HEK293 (cell line): ENCODE data around the gene CAPN13.

Source experiments
- CTCF ChIA-PET: fragments of 350-600 bp; formaldehyde crosslinking; extraction: SDS; loops from one replicate; lab custom pipeline; 2021; ENCODE audit warnings: antibody characterized with exemption; lab: Yijun Ruan, JAX
- POLR2A ChIA-PET: fragments of 300-600 bp; formaldehyde crosslinking; extraction: SDS; loops from one replicate; lab custom pipeline; 2020; ENCODE audit warnings: antibody characterized with exemption, inconsistent platforms; lab: Yijun Ruan, JAX
- H3K27ac ChIP-seq: fragments of 200-500 bp; sonication (Bioruptor generic); 2 replicates; pipeline ENCODE4 v1.5.1; 2014; ENCODE audit warnings: low read depth, low read length, control low read depth, inconsistent platforms; ENCODE audit errors: extremely low read depth
- H3K36me3 ChIP-seq, 2 experiments: fragments of 200-500 bp in 1 of 2; sonication (Bioruptor generic) in 1 of 2; 1 replicate in 1 of 2; 2 replicates in 1 of 2; pipeline ENCODE4 v1.5.1; 2014 to 2017; ENCODE audit warnings: inconsistent platforms in 2 of 2, low read length in 2 of 2; ENCODE audit not compliant: control insufficient read depth in 2 of 2, insufficient read depth in 1 of 2
- H3K4me1 ChIP-seq: fragments of 200-500 bp; sonication (Bioruptor generic); 2 replicates; pipeline ENCODE4 v1.5.1; 2014; ENCODE audit warnings: mild to moderate bottlenecking, low read length, inconsistent platforms; ENCODE audit not compliant: control insufficient read depth, insufficient read depth
- H3K4me3 ChIP-seq: 2 replicates; pipeline ENCODE4 v1.5.1; 2011; ENCODE audit warnings: low read depth, mild to moderate bottlenecking, control low read depth, low read length, moderate library complexity
- H3K9me3 ChIP-seq: fragments of 200-500 bp; sonication (Bioruptor generic); 2 replicates; pipeline ENCODE4 v1.5.1; 2014; ENCODE audit warnings: low read depth, low read length, inconsistent platforms; ENCODE audit not compliant: control insufficient read depth, insufficient read depth
- HOXA7 ChIP-seq: sonication (generic); formaldehyde crosslinking; IDR thresholded peaks from 2 replicates; pipeline ENCODE4 v1.8.1; 2022; ENCODE audit warnings: missing genetic modification reagents, borderline replicate concordance
- HOXC10 ChIP-seq: sonication (generic); formaldehyde crosslinking; IDR thresholded peaks from 2 replicates; pipeline ENCODE4 v1.8.1; 2023; ENCODE audit warnings: mild to moderate bottlenecking, missing genetic modification reagents
- HOXD13 ChIP-seq: sonication (generic); formaldehyde crosslinking; IDR thresholded peaks from 2 replicates; pipeline ENCODE4 v1.8.0; 2022; ENCODE audit warnings: missing genetic modification reagents, borderline replicate concordance
- MYNN ChIP-seq: fragments of 450-650 bp; formaldehyde crosslinking; IDR thresholded peaks from 2 replicates; pipeline ENCODE4 v1.5.1; 2016; ENCODE audit warnings: missing biosample characterization, missing genetic modification characterization, borderline replicate concordance
- SALL2 ChIP-seq: fragments of 450-650 bp; formaldehyde crosslinking; IDR thresholded peaks from 2 replicates; pipeline ENCODE4 v1.5.0; 2017; ENCODE audit warnings: missing biosample characterization, mild to moderate bottlenecking, missing genetic modification characterization, borderline replicate concordance
- SP7 ChIP-seq: fragments of 450-650 bp; formaldehyde crosslinking; IDR thresholded peaks from 2 replicates; pipeline ENCODE4 v1.5.1; 2016; ENCODE audit warnings: missing biosample characterization, missing genetic modification characterization
- ZBTB10 ChIP-seq: fragments of 450-650 bp; formaldehyde crosslinking; IDR thresholded peaks from 2 replicates; pipeline ENCODE4 v1.5.1; 2016; ENCODE audit warnings: missing biosample characterization, missing genetic modification characterization
- ZBTB7A ChIP-seq: fragments of 450-650 bp; formaldehyde crosslinking; IDR thresholded peaks from 2 replicates; pipeline ENCODE4 v1.5.1; 2016; ENCODE audit warnings: low read depth, missing biosample characterization, missing genetic modification characterization
- ZNF155 ChIP-seq: fragments of 450-650 bp; formaldehyde crosslinking; IDR thresholded peaks from 2 replicates; pipeline ENCODE4 v1.5.1; 2016; ENCODE audit warnings: missing biosample characterization, missing genetic modification characterization
- ZNF157 ChIP-seq: fragments of 450-650 bp; formaldehyde crosslinking; IDR thresholded peaks from 2 replicates; pipeline ENCODE4 v1.5.1; 2016; ENCODE audit warnings: missing biosample characterization, missing genetic modification characterization
- ZNF18 ChIP-seq: fragments of 450-650 bp; formaldehyde crosslinking; IDR thresholded peaks from 2 replicates; pipeline ENCODE4 v1.5.1; 2016; ENCODE audit warnings: missing biosample characterization, missing genetic modification characterization
- ZNF2 ChIP-seq: fragments of 450-650 bp; formaldehyde crosslinking; IDR thresholded peaks from 2 replicates; pipeline ENCODE4 v1.5.1; 2016; ENCODE audit warnings: missing biosample characterization, missing genetic modification characterization
- ZNF211 ChIP-seq: fragments of 450-650 bp; formaldehyde crosslinking; IDR thresholded peaks from 2 replicates; pipeline ENCODE4 v1.5.1; 2016; ENCODE audit warnings: low read depth, missing biosample characterization, missing genetic modification characterization
- ZNF292 ChIP-seq: fragments of 450-650 bp; formaldehyde crosslinking; IDR thresholded peaks from 2 replicates; pipeline ENCODE4 v1.5.1; 2016; ENCODE audit warnings: low read depth, missing biosample characterization, missing genetic modification characterization, borderline replicate concordance
- ZNF335 ChIP-seq: fragments of 450-650 bp; formaldehyde crosslinking; conservative IDR thresholded peaks from 2 replicates; pipeline ENCODE4 v1.5.1; 2016; ENCODE audit warnings: missing biosample characterization, missing genetic modification characterization
- ZNF354C ChIP-seq: fragments of 450-650 bp; formaldehyde crosslinking; IDR thresholded peaks from 2 replicates; pipeline ENCODE4 v1.5.1; 2016; ENCODE audit warnings: missing biosample characterization, missing genetic modification characterization, low read depth, borderline replicate concordance
- ZNF521 ChIP-seq: fragments of 450-650 bp; formaldehyde crosslinking; IDR thresholded peaks from 2 replicates; pipeline ENCODE4 v1.5.1; 2017; ENCODE audit warnings: missing biosample characterization, mild to moderate bottlenecking, missing genetic modification characterization
- ZNF600 ChIP-seq: fragments of 450-650 bp; formaldehyde crosslinking; IDR thresholded peaks from 2 replicates; pipeline ENCODE4 v1.5.1; 2016; ENCODE audit warnings: missing biosample characterization, missing genetic modification characterization
- ZNF621 ChIP-seq: fragments of 450-650 bp; formaldehyde crosslinking; IDR thresholded peaks from 2 replicates; pipeline ENCODE4 v1.5.1; 2017; ENCODE audit warnings: missing biosample characterization, missing genetic modification characterization
- ZNF623 ChIP-seq: fragments of 450-650 bp; formaldehyde crosslinking; IDR thresholded peaks from 2 replicates; pipeline ENCODE4 v1.5.1; 2016; ENCODE audit warnings: missing biosample characterization, missing genetic modification characterization
- ZNF660 ChIP-seq: fragments of 450-650 bp; IDR thresholded peaks from 2 replicates; pipeline ENCODE4 v1.5.1; 2018; ENCODE audit warnings: missing biosample characterization, mild to moderate bottlenecking, missing genetic modification characterization
- ZNF843 ChIP-seq: fragments of 450-650 bp; formaldehyde crosslinking; IDR thresholded peaks from 2 replicates; pipeline ENCODE4 v1.5.1; 2016; ENCODE audit warnings: missing biosample characterization, missing genetic modification characterization
- TF ChIP-seq, protein P1 (sequence below): fragments of 450-650 bp; formaldehyde crosslinking; IDR thresholded peaks from 2 replicates; pipeline ENCODE4 v1.5.1; 2016; ENCODE audit warnings: missing biosample characterization, missing genetic modification characterization
- TF ChIP-seq, protein P2 (sequence below): fragments of 450-650 bp; formaldehyde crosslinking; IDR thresholded peaks from 2 replicates; pipeline ENCODE4 v1.5.1; 2016; ENCODE audit warnings: missing biosample characterization, missing genetic modification characterization

CAPN13 gene

DNA sequence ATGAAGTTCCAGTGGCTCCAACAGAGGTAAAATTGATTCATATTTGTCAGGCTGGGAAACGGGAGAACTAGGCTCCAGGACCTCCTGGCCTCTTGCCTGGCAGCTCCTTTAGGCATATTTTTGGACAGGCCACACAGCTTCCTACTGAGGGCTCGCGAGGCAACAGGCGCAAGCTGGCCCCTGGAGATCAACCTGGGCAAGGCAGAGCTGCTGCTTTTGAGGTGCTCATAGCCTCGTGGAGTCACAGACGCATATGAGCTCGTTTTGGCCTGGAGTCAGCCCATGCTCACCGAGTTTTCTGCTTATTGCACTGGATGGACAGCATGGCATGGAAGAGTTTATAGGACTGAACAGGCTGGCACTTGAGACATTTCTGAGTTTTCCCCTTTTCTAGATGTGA lies 97.7 kb downstream of the CAPN13 start:
- POLR2A ChIA-PET = no interaction called here
- CTCF ChIA-PET = interaction anchor here (0.7 to 13.3 kb wide), 11 partner anchors 13 to 547 kb away, joined by 3 to 358 read pairs (median 24); no protein-coding TSS in a partner anchor
- Histone ChIP-seq H3K4me1 (no peaks in the 10 kb centered on the region), H3K4me3 (no peak overlapping the region), H3K27ac (no peak overlapping the region), H3K9me3 (no peaks in the 10 kb centered on the region), H3K36me3 (no peaks in the 10 kb centered on the region)
- TF ChIP-seq ZNF843 (tag by site-specific recombination) (no peak), ZNF2 (tag by site-specific recombination) (no peak), ZNF157 (no peak), ZNF292 (tag by site-specific recombination) (no peak), ZNF660 (no peak), ZNF18 (no peak), SALL2 (no peak), MYNN (tag by site-specific recombination) (no peak), HOXC10 (CRISPR knock-in tag) (no peak), HOXA7 (CRISPR knock-in tag) (no peak), ZNF521 (no peak), ZNF623 (no peak), ZNF155 (tag by site-specific recombination) (no peak), SP7 (tag by site-specific recombination) (no peak), ZNF621 (no peak), ZNF354C (tag by site-specific recombination) (no peak), ZNF600 (tag by site-specific recombination) (no peak), ZNF211 (no peak)
- TF ChIP-seq, protein P1, sequence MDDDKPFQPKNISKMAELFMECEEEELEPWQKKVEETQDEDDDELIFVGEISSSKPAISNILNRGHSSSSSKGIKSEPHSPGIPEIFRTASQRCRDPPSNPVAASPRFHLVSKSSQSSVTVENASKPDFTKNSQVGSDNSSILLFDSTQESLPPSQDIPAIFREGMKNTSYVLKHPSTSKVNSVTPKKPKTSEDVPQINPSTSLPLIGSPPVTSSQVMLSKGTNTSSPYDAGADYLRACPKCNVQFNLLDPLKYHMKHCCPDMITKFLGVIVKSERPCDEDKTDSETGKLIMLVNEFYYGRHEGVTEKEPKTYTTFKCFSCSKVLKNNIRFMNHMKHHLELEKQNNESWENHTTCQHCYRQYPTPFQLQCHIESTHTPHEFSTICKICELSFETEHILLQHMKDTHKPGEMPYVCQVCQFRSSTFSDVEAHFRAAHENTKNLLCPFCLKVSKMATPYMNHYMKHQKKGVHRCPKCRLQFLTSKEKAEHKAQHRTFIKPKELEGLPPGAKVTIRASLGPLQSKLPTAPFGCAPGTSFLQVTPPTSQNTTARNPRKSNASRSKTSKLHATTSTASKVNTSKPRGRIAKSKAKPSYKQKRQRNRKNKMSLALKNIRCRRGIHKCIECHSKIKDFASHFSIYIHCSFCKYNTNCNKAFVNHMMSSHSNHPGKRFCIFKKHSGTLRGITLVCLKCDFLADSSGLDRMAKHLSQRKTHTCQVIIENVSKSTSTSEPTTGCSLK (tag by site-specific recombination) = no peak

DNA sequence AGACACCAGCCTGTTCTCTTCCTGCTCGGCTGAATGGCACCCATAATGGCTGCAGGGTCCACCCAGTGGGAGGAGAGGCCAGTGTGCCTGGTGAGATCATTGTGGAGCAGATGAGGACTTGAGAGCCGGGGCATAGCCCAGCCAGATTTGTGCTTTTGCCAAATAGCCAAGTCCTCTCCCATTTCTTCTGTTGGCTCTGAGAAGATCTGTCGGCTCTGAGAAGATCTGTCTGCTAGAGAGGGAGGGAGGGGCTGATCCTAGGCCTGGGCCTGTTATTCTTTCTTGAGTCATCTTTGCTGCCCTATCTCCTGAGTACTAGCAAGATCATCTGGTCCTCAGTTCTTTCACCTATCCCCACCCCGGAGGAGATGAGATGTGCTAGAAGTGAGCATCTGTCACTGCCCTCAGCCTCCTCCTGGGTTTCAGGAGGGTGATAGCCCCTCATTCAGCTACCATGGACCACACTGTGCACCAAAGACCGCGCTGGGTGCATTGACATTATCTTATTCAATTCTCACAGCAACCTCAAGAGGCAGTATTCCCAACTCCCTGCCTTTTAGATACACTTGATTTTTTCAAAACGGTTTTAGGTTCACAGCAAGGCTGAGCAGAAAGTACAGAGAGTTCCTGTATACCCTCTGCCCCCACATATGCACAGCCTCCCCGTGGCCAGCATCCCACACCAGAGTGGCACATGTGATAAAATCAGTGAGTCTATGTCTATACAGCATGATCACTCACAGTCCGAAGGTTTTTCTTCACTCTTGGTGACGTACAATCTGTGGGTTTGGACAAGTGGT lies 98.6 kb downstream of the CAPN13 start:
- CTCF ChIA-PET = interaction anchor here (0.7 to 13.3 kb wide), 10 partner anchors 13 to 542 kb away, joined by 3 to 358 read pairs (median 14); no protein-coding TSS in a partner anchor
- Histone ChIP-seq H3K9me3 (no peaks in the 10 kb centered on the region), H3K4me1 (no peaks in the 10 kb centered on the region), H3K27ac (no peak overlapping the region), H3K36me3 (no peaks in the 10 kb centered on the region), H3K4me3 (no peak overlapping the region)
- POLR2A ChIA-PET = no interaction called here
- TF ChIP-seq ZNF335 (tag by site-specific recombination) = no peak
- no peak for TF ChIP-seq ZBTB7A (tag by site-specific recombination)
- no peak for TF ChIP-seq HOXD13 (CRISPR knock-in tag)
- TF ChIP-seq, protein P1 (tag by site-specific recombination) = no peak
- no peak for TF ChIP-seq ZNF521
- no peak for TF ChIP-seq ZBTB10 (tag by site-specific recombination)
- TF ChIP-seq, protein P2, sequence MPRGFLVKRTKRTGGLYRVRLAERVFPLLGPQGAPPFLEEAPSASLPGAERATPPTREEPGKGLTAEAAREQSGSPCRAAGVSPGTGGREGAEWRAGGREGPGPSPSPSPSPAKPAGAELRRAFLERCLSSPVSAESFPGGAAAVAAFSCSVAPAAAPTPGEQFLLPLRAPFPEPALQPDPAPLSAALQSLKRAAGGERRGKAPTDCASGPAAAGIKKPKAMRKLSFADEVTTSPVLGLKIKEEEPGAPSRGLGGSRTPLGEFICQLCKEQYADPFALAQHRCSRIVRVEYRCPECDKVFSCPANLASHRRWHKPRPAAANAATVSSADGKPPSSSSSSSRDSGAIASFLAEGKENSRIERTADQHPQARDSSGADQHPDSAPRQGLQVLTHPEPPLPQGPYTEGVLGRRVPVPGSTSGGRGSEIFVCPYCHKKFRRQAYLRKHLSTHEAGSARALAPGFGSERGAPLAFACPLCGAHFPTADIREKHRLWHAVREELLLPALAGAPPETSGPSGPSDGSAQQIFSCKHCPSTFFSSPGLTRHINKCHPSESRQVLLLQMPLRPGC (tag by site-specific recombination) = no peak
